Mesendoderm (in vitro differentiated cells): ENCODE data around the gene VRK3.
"Not testable (repeated sequence)": the region's sequence is repeated elsewhere in the genome, so short reads cannot be mapped to it uniquely, and the experiment has no call there.

Experiments used
- DNase-seq: peaks from one replicate; pipeline ENCODE4 v3.0.0; 2013
- H2AK5ac ChIP-seq: 2 replicates; pipeline ENCODE4 v1.6.1; 2013; ENCODE audit warnings: low read length, inconsistent platforms
- H2BK120ac ChIP-seq: 2 replicates; pipeline ENCODE4 v1.6.1; 2013; ENCODE audit warnings: low read depth, mild to moderate bottlenecking, low read length, moderate library complexity, mixed read lengths
- H2BK15ac ChIP-seq: replicated peaks from 2 replicates; pipeline ENCODE4 v1.6.1; 2013; ENCODE audit warnings: low read depth, mild to moderate bottlenecking, moderate library complexity
- H2BK5ac ChIP-seq: 2 replicates; pipeline ENCODE4 v1.6.1; 2013; ENCODE audit warnings: low read length, inconsistent platforms
- H3K18ac ChIP-seq: 2 replicates; pipeline ENCODE4 v1.6.1; 2013; ENCODE audit warnings: mild to moderate bottlenecking, low read length, mixed read lengths
- H3K23ac ChIP-seq: one replicate; pipeline ENCODE4 v1.6.1; 2013; ENCODE audit warnings: low read length
- H3K27ac ChIP-seq: 2 replicates; pipeline ENCODE4 v1.5.1; 2013; ENCODE audit warnings: low read depth, mild to moderate bottlenecking, inconsistent platforms, low read length, moderate library complexity
- H3K27me3 ChIP-seq: 2 replicates; pipeline ENCODE4 v1.6.1; 2013; ENCODE audit warnings: low read length, control low read depth, mild to moderate bottlenecking, inconsistent platforms; ENCODE audit not compliant: insufficient read depth, poor library complexity
- H3K36me3 ChIP-seq: 2 replicates; pipeline ENCODE4 v1.6.1; 2013; ENCODE audit warnings: low read length, inconsistent platforms; ENCODE audit not compliant: control insufficient read depth, insufficient read depth
- H3K4ac ChIP-seq: one replicate; pipeline ENCODE4 v1.6.1; 2013; ENCODE audit warnings: low read depth, mild to moderate bottlenecking, low read length, moderate library complexity
- H3K4me1 ChIP-seq: 2 replicates; pipeline ENCODE4 v1.6.1; 2013; ENCODE audit warnings: low read depth, low read length, inconsistent platforms; ENCODE audit not compliant: control insufficient read depth
- H3K4me2 ChIP-seq: 2 replicates; pipeline ENCODE4 v1.6.1; 2013; ENCODE audit warnings: low read length
- H3K4me3 ChIP-seq: 2 replicates; pipeline ENCODE4 v1.5.1; 2013; ENCODE audit warnings: mild to moderate bottlenecking, low read length
- H3K56ac ChIP-seq: one replicate; pipeline ENCODE4 v1.6.1; 2013; ENCODE audit warnings: low read length
- H3K79me1 ChIP-seq: 2 replicates; pipeline ENCODE4 v1.6.1; 2013; ENCODE audit warnings: low read length, inconsistent platforms
- H3K79me2 ChIP-seq: 2 replicates; pipeline ENCODE4 v1.6.1; 2013; ENCODE audit warnings: mild to moderate bottlenecking, low read length; ENCODE audit not compliant: control insufficient read depth, insufficient read depth
- H3K9ac ChIP-seq: 2 replicates; pipeline ENCODE4 v1.6.1; 2013; ENCODE audit warnings: low read length, inconsistent platforms
- H4K5ac ChIP-seq: one replicate; pipeline ENCODE4 v1.6.1; 2013; ENCODE audit warnings: low read length
- H4K8ac ChIP-seq: one replicate; pipeline ENCODE4 v1.6.1; 2013; ENCODE audit warnings: low read depth, mild to moderate bottlenecking, control low read depth, low read length, moderate library complexity
- WGBS: extraction: QIAGEN DNeasy Blood & Tissue Kit; methylation state at CpG from one replicate; pipeline ENCODE4 v1.1.7; 2013; ENCODE audit warnings: low lambda C conversion rate, missing lambda C conversion rate; ENCODE audit not compliant: insufficient coverage; ENCODE audit errors: extremely low coverage; 5-methylcytosine and 5-hydroxymethylcytosine counted together

The VRK3 gene

DNA sequence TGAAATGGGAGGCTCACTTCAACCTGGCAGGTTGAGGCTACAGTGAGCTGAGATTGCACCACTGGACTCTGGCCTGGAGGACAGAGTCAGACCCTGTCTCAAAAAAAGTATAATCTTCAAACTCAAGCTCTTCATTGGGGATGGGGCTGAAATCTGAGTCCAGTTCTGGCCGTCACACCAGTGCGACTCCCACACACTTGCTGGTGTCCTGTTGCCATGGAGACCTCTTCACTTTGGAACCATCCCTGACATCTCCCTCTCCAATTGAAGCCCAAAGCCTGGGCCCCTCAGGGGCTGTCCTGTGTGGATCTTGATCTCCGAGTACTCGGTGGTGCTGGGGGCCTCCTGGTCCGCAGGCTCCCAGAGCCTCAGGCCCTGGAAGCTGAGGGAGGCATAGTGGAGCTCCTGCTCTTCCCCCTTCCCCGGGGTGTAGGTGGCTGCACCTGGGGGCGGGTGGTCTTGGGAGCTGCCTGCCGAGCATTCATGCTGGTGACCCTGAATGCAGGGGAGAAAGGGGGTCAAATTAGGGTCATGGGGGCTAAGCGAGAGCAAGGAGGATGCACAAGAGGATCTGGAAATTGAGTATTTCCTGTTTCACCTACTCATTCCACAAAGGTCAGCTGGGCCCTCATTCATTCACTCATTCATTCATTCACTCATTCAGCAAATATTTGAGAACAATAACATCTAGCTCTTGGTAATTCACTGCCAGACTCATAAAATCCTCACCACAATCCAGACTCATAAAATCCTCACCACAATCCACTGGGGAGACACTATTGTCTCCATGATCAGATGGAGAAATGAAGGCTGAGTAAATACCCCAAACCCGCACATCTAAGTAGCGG is 75.2 kb downstream of the VRK3 start:
- no peak overlapping the region for H3K27ac ChIP-seq
- H3K56ac ChIP-seq: no peak overlapping the region
- no peak for DNase-seq
- H2AK5ac ChIP-seq: no peak overlapping the region
- H3K4ac ChIP-seq: no peak overlapping the region
- no peak overlapping the region for H3K9ac ChIP-seq
- H2BK15ac ChIP-seq: no peak overlapping the region
- no peaks in the 10 kb centered on the region for H3K79me2 ChIP-seq
- no peak overlapping the region for H4K8ac ChIP-seq
- H3K4me2 ChIP-seq: no peak overlapping the region
- no peak overlapping the region for H4K5ac ChIP-seq
- no peaks in the 10 kb centered on the region for H3K36me3 ChIP-seq
- H2BK120ac ChIP-seq: no peak overlapping the region
- no peak overlapping the region for H2BK5ac ChIP-seq
- H3K23ac ChIP-seq: no peak overlapping the region
- H3K79me1 ChIP-seq: no peaks in the 10 kb centered on the region
- H3K18ac ChIP-seq: no peak overlapping the region
- no peak overlapping the region for H3K4me3 ChIP-seq
- WGBS: no CpG with 5 or more reads among the region's 11 CpGs
- no peaks in the 10 kb centered on the region for H3K27me3 ChIP-seq
- H3K4me1 ChIP-seq: no peaks in the 10 kb centered on the region

DNA sequence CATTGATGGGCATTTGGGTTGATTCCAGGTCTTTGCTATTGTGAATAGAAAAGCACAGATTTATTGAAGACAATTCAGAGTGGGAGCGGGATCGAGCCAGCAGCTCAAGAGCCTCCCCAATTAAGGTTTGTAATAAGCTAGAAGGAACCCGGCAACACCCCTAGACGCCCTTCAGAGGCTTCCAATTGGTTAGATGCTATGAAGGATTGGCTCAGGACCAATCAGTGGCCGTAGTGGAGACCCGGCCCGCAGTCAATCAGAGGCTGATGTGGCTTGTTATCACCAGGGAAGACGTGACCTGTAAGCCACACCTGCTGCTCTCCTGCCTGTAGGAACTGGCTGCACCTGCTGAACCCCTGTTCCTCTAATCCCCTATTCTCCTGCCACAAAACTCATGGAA is 78.8 kb downstream of the VRK3 start:
- no peak overlapping the region for H3K23ac ChIP-seq
- no peak overlapping the region for H3K56ac ChIP-seq
- no peak overlapping the region for H2BK15ac ChIP-seq
- H3K79me1 ChIP-seq: no peaks in the 10 kb centered on the region
- no peak overlapping the region for H4K8ac ChIP-seq
- H3K4ac ChIP-seq: no peak overlapping the region
- no peak overlapping the region for H3K27ac ChIP-seq
- H2AK5ac ChIP-seq: no peak overlapping the region
- no peak overlapping the region for H3K4me2 ChIP-seq
- no peaks in the 10 kb centered on the region for H3K4me1 ChIP-seq
- no peaks in the 10 kb centered on the region for H3K36me3 ChIP-seq
- WGBS: no CpG with 5 or more reads among the region's 8 CpGs
- H2BK5ac ChIP-seq: no peak overlapping the region
- no peaks in the 10 kb centered on the region for H3K79me2 ChIP-seq
- H3K9ac ChIP-seq: no peak overlapping the region
- no peaks in the 10 kb centered on the region for H3K27me3 ChIP-seq
- no peak overlapping the region for H3K4me3 ChIP-seq
- DNase-seq: no peak
- no peak overlapping the region for H2BK120ac ChIP-seq
- H3K18ac ChIP-seq: no peak overlapping the region
- no peak overlapping the region for H4K5ac ChIP-seq

DNA sequence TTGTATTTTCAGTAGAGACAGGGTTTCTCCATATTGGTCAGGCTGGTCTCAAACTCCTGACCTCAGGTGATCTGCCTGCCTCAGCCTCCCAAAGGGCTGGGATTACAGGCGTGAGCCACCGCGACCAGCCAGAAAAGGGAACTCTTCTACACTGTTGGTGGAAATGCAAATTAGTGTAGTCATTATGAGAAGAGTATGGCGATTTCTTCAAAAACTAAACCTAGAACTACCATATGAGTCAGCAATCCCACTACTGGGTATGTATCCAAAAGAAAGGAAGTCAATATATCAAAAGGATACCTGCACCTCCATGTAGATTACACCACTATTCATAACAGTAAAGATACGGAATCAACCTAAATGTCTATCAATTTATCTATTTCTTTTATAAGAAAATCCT is 80.6 kb downstream of the VRK3 start:
- not testable (repeated sequence) for H2AK5ac ChIP-seq, H3K79me1 ChIP-seq, H3K4me3 ChIP-seq, H3K79me2 ChIP-seq, H2BK5ac ChIP-seq, H3K4ac ChIP-seq, H3K27me3 ChIP-seq, H3K27ac ChIP-seq, DNase-seq, H2BK15ac ChIP-seq, H3K4me2 ChIP-seq, H3K56ac ChIP-seq, H4K5ac ChIP-seq, H3K9ac ChIP-seq, H3K4me1 ChIP-seq, H3K36me3 ChIP-seq, H4K8ac ChIP-seq, H3K18ac ChIP-seq, H2BK120ac ChIP-seq, H3K23ac ChIP-seq
- WGBS: no CpG with 5 or more reads among the region's 5 CpGs

DNA sequence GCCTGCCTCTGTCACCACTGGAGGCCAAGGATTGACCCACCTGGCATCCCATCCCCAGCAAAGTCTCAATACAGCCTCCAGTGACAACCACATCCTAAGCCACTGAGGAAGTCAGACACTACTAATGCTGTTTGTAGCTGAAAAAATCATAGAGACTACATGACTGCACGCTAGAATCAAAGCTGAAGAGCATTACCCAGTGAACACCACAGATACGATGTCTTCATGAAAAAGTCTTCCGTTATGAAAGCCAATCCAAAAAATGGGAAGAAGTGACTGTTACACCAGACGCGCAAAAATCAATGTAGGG is 84.7 kb downstream of the VRK3 start:
- no peak overlapping the region for H2BK120ac ChIP-seq
- H3K56ac ChIP-seq: no peak overlapping the region
- H3K4me2 ChIP-seq: no peak overlapping the region
- H3K27ac ChIP-seq: no peak overlapping the region
- no peak overlapping the region for H3K23ac ChIP-seq
- H2BK5ac ChIP-seq: no peak overlapping the region
- no peak overlapping the region for H3K18ac ChIP-seq
- no peak overlapping the region for H4K8ac ChIP-seq
- no peaks in the 10 kb centered on the region for H3K79me2 ChIP-seq
- no CpG with 5 or more reads among the region's 5 CpGs for WGBS
- no peak overlapping the region for H3K9ac ChIP-seq
- H3K4ac ChIP-seq: no peak overlapping the region
- no peak overlapping the region for H2AK5ac ChIP-seq
- no peak overlapping the region for H3K4me3 ChIP-seq
- no peaks in the 10 kb centered on the region for H3K36me3 ChIP-seq
- H3K79me1 ChIP-seq: no peaks in the 10 kb centered on the region
- H3K4me1 ChIP-seq: no peaks in the 10 kb centered on the region
- no peaks in the 10 kb centered on the region for H3K27me3 ChIP-seq
- DNase-seq: no peak
- no peak overlapping the region for H2BK15ac ChIP-seq
- no peak overlapping the region for H4K5ac ChIP-seq

DNA sequence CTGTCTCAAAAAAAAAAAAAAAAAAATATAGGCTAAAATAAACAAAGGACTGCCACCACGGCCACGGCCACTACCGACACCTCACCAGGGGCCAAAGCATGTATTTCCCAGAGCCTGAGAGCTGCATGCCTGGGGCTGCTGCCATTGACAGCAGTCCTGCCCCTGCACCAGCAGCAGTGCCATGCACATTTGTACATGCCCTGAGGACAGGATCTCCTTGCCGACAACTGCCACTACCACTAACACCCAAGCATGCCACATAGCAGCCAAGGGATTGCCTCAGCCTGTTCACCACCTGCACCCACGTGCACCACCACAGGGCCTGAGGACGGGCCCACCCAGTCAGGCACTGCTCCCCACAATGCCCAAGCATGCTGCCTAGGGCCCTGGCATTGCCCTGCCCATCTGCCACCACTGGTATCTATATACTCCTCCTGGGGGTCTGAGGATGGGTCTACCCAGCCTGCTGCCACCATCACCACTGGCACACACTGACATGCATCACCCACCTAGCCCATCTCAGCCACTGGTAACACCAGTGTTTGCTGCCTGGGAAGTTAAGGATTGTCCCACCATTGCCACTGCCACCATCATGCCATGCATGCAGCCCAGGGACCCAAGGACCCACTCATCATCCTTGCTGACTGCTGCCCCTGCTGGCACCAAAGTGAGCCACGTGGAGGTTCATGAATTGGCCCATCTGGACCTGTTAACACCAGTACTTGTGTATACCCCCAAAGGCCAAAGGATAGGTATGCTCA is 85.3 kb downstream of the VRK3 start:
- Histone ChIP-seq H2AK5ac (no peak overlapping the region), H3K79me2 (no peaks in the 10 kb centered on the region), H2BK15ac (no peak overlapping the region), H3K4me3 (no peak overlapping the region), H3K36me3 (no peaks in the 10 kb centered on the region), H4K5ac (no peak overlapping the region), H2BK120ac (no peak overlapping the region), H3K79me1 (no peaks in the 10 kb centered on the region), H3K27me3 (no peaks in the 10 kb centered on the region), H3K23ac (no peak overlapping the region), H3K4me2 (no peak overlapping the region), H2BK5ac (no peak overlapping the region), H3K4me1 (no peaks in the 10 kb centered on the region), H4K8ac (no peak overlapping the region), H3K56ac (no peak overlapping the region), H3K9ac (no peak overlapping the region), H3K27ac (no peak overlapping the region), H3K18ac (no peak overlapping the region), H3K4ac (no peak overlapping the region)
- no CpG with 5 or more reads among the region's 7 CpGs for WGBS
- DNase-seq: no peak
